ENCODE data around the gene SAA4.
"Not testable (repeated sequence)": the region's sequence is repeated elsewhere in the genome, so short reads cannot be mapped to it uniquely, and the experiment has no call there.

Gene SAA4

GRCh38 chr11:18189476-18190245, 46.9 kb downstream of the SAA4 start:
- DNase-seq (ENCODE audit: low read depth in 2 of 2) = not testable (repeated sequence)

- no peak for DNase-seq (ENCODE audit: low read depth in 2 of 2)
Measured at GRCh38 chr11:18188796-18189195, 47.8 kb downstream of the SAA4 start.

Data from stimulated activated CD8-positive, alpha-beta memory T cell treated with anti-CD3 and anti-CD28 coated beads, Interleukin-7, amount 100 ng/mL, for 1 hour (primary cell).